Measurements from ENCODE around the gene PSMD2.

DNA sequence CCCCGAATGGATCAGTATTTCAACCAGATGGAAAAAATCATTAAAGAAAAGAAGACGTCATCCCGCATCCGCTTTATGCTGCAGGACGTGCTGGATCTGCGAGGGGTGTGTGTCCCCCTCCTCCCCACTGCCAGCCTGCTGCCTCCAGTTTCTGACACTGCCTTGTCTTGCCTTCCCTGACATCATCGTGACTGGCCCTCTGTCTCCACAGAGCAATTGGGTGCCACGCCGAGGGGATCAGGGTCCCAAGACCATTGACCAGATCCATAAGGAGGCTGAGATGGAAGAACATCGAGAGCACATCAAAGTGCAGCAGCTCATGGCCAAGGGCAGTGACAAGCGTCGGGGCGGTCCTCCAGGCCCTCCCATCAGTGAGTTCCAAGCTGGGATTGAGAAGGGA, 26.2 kb downstream of the PSMD2 start:
- TF ChIP-seq MXI1 (conservative IDR thresholded peaks at IDR 0.05; ENCODE audit: poor library complexity, severe bottlenecking) (no peak), POLR2AphosphoS5 (IDR thresholded peaks at IDR 0.05) (no peak), CTCF (IDR thresholded peaks at IDR 0.05; ENCODE audit: poor library complexity, severe bottlenecking) (no peak), EZH2 (IDR thresholded peaks at IDR 0.05; ENCODE audit: borderline replicate concordance, insufficient read depth, low read length, poor library complexity, severe bottlenecking) (no peak), REST (IDR thresholded peaks at IDR 0.05; ENCODE audit: borderline replicate concordance) (no peak)

All from neural cell (in vitro differentiated cells).